Vagina (tissue), 2 donors: ENCODE measurements around the gene LMO1. TPM values are rescaled to one million over a fixed set of nuclear protein-coding genes. Genes with fewer than 3 reads are reported as not detected.

Experiments
- DNase-seq, 2 donors: peaks; one replicate each; pipeline ENCODE4 v3.0.0-alpha.2; 2017; ENCODE audit errors: extremely low spot score in 2 of 2
- H3K27ac ChIP-seq: fragments of 200-600 bp; sonication (generic); one replicate; pipeline ENCODE4 v1.5.1; 2019
- H3K27me3 ChIP-seq: fragments of 200-600 bp; sonication (generic); one replicate; pipeline ENCODE4 v1.5.1; 2019
- H3K36me3 ChIP-seq, 2 donors: fragments of 200-600 bp; sonication (generic); one replicate each; pipeline ENCODE4 v1.5.1; 2017 to 2019
- H3K4me1 ChIP-seq: fragments of 200-600 bp; sonication (generic); one replicate; pipeline ENCODE4 v1.5.1; 2019
- H3K4me3 ChIP-seq, 2 donors: fragments of 200-600 bp; sonication (generic); 1 replicate in 1 of 2; 2 replicates in 1 of 2; pipeline ENCODE4 v1.5.1; 2016 to 2019
- H3K9me3 ChIP-seq: fragments of 200-600 bp; sonication (generic); one replicate; pipeline ENCODE4 v1.5.1; 2019
- CTCF ChIP-seq, 3 experiments: fragments of 450-650 bp in 2 of 3; fragments of 200-600 bp in 1 of 3; sonication (generic) in 1 of 3; IDR thresholded peaks; one replicate each; pipeline ENCODE4 v1.5.1; 2017 to 2019; ENCODE audit warnings: antibody characterized with exemption in 3 of 3, mild to moderate bottlenecking in 2 of 3, moderate library complexity in 2 of 3
- POLR2A ChIP-seq, 2 donors: fragments of 450-650 bp; IDR thresholded peaks; one replicate each; pipeline ENCODE4 v1.6.1; 2017; ENCODE audit warnings: antibody characterized with exemption in 2 of 2, mild to moderate bottlenecking in 2 of 2, moderate library complexity in 2 of 2
- POLR2AphosphoS5 ChIP-seq, 2 donors: sonication (generic); formaldehyde crosslinking; IDR thresholded peaks; one replicate each; pipeline ENCODE4 v1.9.0; 2017; ENCODE audit warnings: antibody characterized with exemption in 2 of 2, mild to moderate bottlenecking in 2 of 2, low read depth in 1 of 2; ENCODE audit not compliant: insufficient read depth in 1 of 2
- intact Hi-C: fragments of 100-400 bp; cut with DNase I; formaldehyde crosslinking; loops from one replicate; pipeline ENCODE4 v1.15.1; 2023
- total RNA-seq: library from RNA; depleted of rRNA; stranded (reverse); fragments of >200 nt; gene quantifications from one replicate; pipeline ENCODE4 v1.2.3, GENCODE V29; 2016

LMO1 gene
- total RNA-seq, 1 donor from 2014 or later, result not detected

GRCh38 chr11:8228231-8228630, 35.4 kb downstream of the LMO1 start:
- no peak for TF ChIP-seq POLR2A (IDR thresholded peaks at IDR 0.05)
- TF ChIP-seq CTCF (IDR thresholded peaks at IDR 0.05), result no peak
- TF ChIP-seq POLR2AphosphoS5 (IDR thresholded peaks at IDR 0.05; ENCODE audit: insufficient read depth in 1 of 2, low read depth in 1 of 2), result no peak
- Histone ChIP-seq H3K27me3 (no peaks in the 10 kb centered on the region), H3K9me3 (no peaks in the 10 kb centered on the region), H3K36me3 (no peaks in the 10 kb centered on the region), H3K4me1 (peaks cover 10% of the 10 kb centered on the region), H3K27ac (no peak overlapping the region), H3K4me3 (no peak overlapping the region)
- intact Hi-C loops, result no loop called here
- no peak for DNase-seq

GRCh38 chr11:8227156-8228152, 36.2 kb downstream of the LMO1 start:
- Histone ChIP-seq H3K27me3 (no peaks in the 10 kb centered on the region), H3K4me3 (no peak overlapping the region), H3K9me3 (no peaks in the 10 kb centered on the region), H3K27ac (no peak overlapping the region), H3K36me3 (no peaks in the 10 kb centered on the region), H3K4me1 (peaks cover 10% of the 10 kb centered on the region)
- TF ChIP-seq CTCF (IDR thresholded peaks at IDR 0.05) (no peak), POLR2AphosphoS5 (IDR thresholded peaks at IDR 0.05; ENCODE audit: insufficient read depth in 1 of 2, low read depth in 1 of 2) (peak in 1 of 2 donors; percentile 83)
- no peak for DNase-seq
- intact Hi-C loops, result no loop called here

GRCh38 chr11:8225589-8226036, 38.1 kb downstream of the LMO1 start:
- TF ChIP-seq POLR2A (IDR thresholded peaks at IDR 0.05), result no peak
- TF ChIP-seq CTCF (IDR thresholded peaks at IDR 0.05), result peak; percentile 87 to 98 (median 93)
- H3K4me1 ChIP-seq, result peaks cover 10% of the 10 kb centered on the region
- no peaks in the 10 kb centered on the region for H3K36me3 ChIP-seq
- DNase-seq, result no peak
- no peak overlapping the region for H3K27ac ChIP-seq
- H3K4me3 ChIP-seq, result no peak overlapping the region
- H3K27me3 ChIP-seq, result no peaks in the 10 kb centered on the region
- intact Hi-C loops, result no loop called here
- no peaks in the 10 kb centered on the region for H3K9me3 ChIP-seq

GRCh38 chr11:8224711-8225110, 39.0 kb downstream of the LMO1 start:
- TF ChIP-seq POLR2AphosphoS5 (IDR thresholded peaks at IDR 0.05; ENCODE audit: insufficient read depth in 1 of 2, low read depth in 1 of 2) (no peak), POLR2A (IDR thresholded peaks at IDR 0.05) (no peak), CTCF (IDR thresholded peaks at IDR 0.05) (no peak)
- H3K4me1 ChIP-seq, result peaks cover 10% of the 10 kb centered on the region
- H3K9me3 ChIP-seq, result no peaks in the 10 kb centered on the region
- intact Hi-C loops, result loop anchor here (5.0 kb wide), 1 partner anchor 343 kb away; no protein-coding TSS in a partner anchor
- H3K4me3 ChIP-seq, result no peak overlapping the region
- H3K27ac ChIP-seq, result no peak overlapping the region
- DNase-seq, result no peak
- H3K36me3 ChIP-seq, result no peaks in the 10 kb centered on the region
- H3K27me3 ChIP-seq, result no peaks in the 10 kb centered on the region

GRCh38 chr11:8224161-8224591, 39.5 kb downstream of the LMO1 start:
- Histone ChIP-seq H3K27me3 (no peaks in the 10 kb centered on the region), H3K27ac (no peak overlapping the region)
- intact Hi-C loops, result loop anchor here (5.0 kb wide), 1 partner anchor 343 kb away; no protein-coding TSS in a partner anchor

More at GRCh38 chr11:8224161-8224591, 39.5 kb downstream of the LMO1 start:
- no peak for DNase-seq
- H3K9me3 ChIP-seq, result no peaks in the 10 kb centered on the region
- TF ChIP-seq CTCF (IDR thresholded peaks at IDR 0.05) (no peak), POLR2A (IDR thresholded peaks at IDR 0.05) (no peak), POLR2AphosphoS5 (IDR thresholded peaks at IDR 0.05; ENCODE audit: insufficient read depth in 1 of 2, low read depth in 1 of 2) (no peak)
- H3K4me1 ChIP-seq, result peaks cover 10% of the 10 kb centered on the region
- H3K4me3 ChIP-seq, result no peak overlapping the region
- H3K36me3 ChIP-seq, result no peaks in the 10 kb centered on the region
